ENCODE data around the gene RAB10. TPM values are rescaled to one million over a fixed set of nuclear protein-coding genes. Genes with fewer than 3 reads are reported as not detected.

The RAB10 gene
- total RNA-seq, 2 experiments from 2014 or later: 13.5 to 13.8 TPM

DNA sequence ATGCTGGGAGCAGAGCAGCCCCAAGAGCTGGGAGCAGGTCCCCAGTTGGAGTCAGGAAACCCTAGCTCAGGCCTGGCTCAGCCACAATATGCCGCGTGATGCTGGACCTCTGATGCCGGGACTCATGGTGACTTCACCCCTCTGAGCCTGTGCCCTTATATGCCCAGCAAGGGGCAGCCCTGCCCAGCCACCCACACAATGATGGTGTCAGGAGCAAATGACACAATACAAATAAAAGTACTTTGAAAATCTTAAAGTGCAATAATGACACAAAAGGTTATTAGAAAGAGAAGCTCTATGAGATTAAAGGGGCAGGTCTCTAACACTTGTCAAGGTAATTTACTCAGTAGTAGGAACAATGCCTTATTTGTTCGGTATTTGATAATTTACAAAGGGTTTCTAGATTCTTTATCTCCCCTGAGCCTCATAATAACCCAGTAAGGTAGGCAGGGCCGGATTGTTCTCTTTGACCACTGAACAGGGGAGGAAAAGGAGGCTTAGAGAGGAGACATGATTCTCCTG lies 33.3 kb upstream of the RAB10 start:
- Mint-ChIP-seq H3K36me3 (ENCODE audit: low read depth) (no peaks in the 10 kb centered on the region), H3K27ac (no peak overlapping the region), H3K4me3 (no peak overlapping the region), H3K9me3 (no peaks in the 10 kb centered on the region), H3K27me3 (no peaks in the 10 kb centered on the region), H3K4me1 (ENCODE audit: low read depth) (no peaks in the 10 kb centered on the region)
- ChIA-PET CTCF (no interaction called here), POLR2A (no interaction called here)
- Histone ChIP-seq H3K36me3 (ENCODE audit: insufficient read depth, low read length) (no peaks in the 10 kb centered on the region), H3K27me3 (ENCODE audit: control insufficient read depth in 1 of 2, insufficient read depth in 2 of 2, low read length in 2 of 2) (no peaks in the 10 kb centered on the region), H3K4me3 (ENCODE audit: low read length) (no peak overlapping the region), H3K27ac (ENCODE audit: low read depth in 1 of 2, low read length in 2 of 2) (no peak overlapping the region), H3K4me1 (ENCODE audit: insufficient read depth, low read length) (no peaks in the 10 kb centered on the region), H3K9me3 (ENCODE audit: control insufficient read depth in 1 of 2, insufficient read depth in 1 of 2, low read length in 2 of 2) (no peaks in the 10 kb centered on the region)
- DNase-seq (peak in 1 of 14 experiments; percentile 41), ATAC-seq (ENCODE audit: poor library complexity) (no peak)
- no peak for TF ChIP-seq CTCF (IDR thresholded peaks at IDR 0.05)
- intact Hi-C loops (cut with DNase I, micrococcal nuclease): no loop called here

DNA sequence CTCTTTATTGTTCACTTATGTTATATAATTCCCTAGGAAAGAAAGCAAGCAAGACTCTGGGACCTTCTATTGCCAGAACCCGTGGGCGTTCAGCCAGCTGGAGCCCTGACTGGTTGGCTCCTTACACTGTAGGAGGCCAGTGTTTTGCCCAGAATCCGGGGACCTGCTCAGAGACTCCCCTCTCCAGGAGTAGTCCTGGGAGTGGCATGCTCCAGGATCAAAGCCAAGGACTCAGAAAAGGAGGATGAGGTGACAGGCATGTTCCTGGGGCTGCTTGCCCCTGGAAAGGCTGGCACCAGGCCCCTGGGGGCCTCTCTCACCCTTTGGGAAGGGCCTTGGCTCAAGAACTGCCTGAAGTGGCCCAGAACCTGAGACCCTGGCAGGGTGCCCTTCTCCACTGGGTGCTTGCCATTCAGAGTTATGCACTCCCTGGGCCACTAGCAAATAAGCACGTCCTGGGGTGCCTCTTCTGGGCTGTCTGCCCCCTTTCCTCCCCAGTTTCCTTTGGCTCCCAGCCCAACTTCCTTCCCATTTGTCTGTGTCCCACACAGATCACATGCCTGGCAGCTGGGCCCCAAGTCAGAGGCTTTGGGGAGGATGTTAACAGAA lies 32.0 kb upstream of the RAB10 start:
- no peak for TF ChIP-seq CTCF (IDR thresholded peaks at IDR 0.05)
- Histone ChIP-seq H3K27me3 (ENCODE audit: control insufficient read depth in 1 of 2, insufficient read depth in 2 of 2, low read length in 2 of 2) (no peaks in the 10 kb centered on the region), H3K4me3 (ENCODE audit: low read length) (no peak overlapping the region), H3K4me1 (ENCODE audit: insufficient read depth, low read length) (no peaks in the 10 kb centered on the region), H3K27ac (ENCODE audit: low read depth in 1 of 2, low read length in 2 of 2) (no peak overlapping the region), H3K9me3 (ENCODE audit: control insufficient read depth in 1 of 2, insufficient read depth in 1 of 2, low read length in 2 of 2) (no peaks in the 10 kb centered on the region), H3K36me3 (ENCODE audit: insufficient read depth, low read length) (no peaks in the 10 kb centered on the region)
- intact Hi-C loops (cut with DNase I, micrococcal nuclease): no loop called here
- ATAC-seq (ENCODE audit: poor library complexity) (no peak), DNase-seq (no peak)
- no peaks in the 10 kb centered on the region for H3K4me1 Mint-ChIP-seq (ENCODE audit: low read depth)
- H3K4me3 Mint-ChIP-seq: no peak overlapping the region
- no peak overlapping the region for H3K27ac Mint-ChIP-seq
- POLR2A ChIA-PET: no interaction called here
- CTCF ChIA-PET: no interaction called here
- no peaks in the 10 kb centered on the region for H3K27me3 Mint-ChIP-seq
- H3K9me3 Mint-ChIP-seq: no peaks in the 10 kb centered on the region
- H3K36me3 Mint-ChIP-seq (ENCODE audit: low read depth): no peaks in the 10 kb centered on the region

DNA sequence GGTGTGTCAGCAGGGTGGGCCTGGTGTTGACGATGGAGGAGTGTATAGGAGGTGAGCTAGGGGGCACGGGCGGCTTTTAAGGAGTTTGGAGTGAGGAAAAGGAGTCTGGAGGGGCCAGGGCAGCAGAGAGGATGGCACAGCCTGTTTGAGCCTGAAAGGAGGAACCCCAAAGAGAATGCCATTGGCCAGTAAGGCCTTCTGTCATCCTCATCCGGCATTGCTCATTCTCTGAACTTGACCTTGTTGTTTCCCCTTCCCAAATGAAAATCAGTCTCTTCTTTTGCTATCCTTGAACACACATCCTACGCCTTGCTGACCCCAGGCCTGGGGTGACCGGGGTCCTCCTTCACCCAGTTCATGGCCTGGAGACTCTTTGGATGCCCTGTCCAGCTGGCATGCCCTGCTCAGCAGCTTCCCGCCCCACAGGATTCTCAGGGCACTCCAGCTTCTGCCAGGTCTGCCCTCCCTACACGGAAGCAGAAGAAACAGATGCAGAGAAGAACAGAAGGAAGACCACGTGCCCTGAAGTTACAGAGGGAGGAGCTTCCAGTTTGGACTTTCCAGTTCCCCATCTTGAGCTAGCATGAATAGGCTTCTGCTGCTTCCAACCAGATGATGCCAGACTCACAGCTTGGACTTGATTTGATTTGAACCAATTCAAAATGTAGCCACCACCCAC lies 31.1 kb upstream of the RAB10 start:
- Mint-ChIP-seq H3K27ac (no peak overlapping the region), H3K27me3 (no peaks in the 10 kb centered on the region), H3K4me3 (no peak overlapping the region), H3K36me3 (ENCODE audit: low read depth) (no peaks in the 10 kb centered on the region), H3K4me1 (ENCODE audit: low read depth) (no peaks in the 10 kb centered on the region), H3K9me3 (no peaks in the 10 kb centered on the region)
- H3K27me3 ChIP-seq (ENCODE audit: control insufficient read depth in 1 of 2, insufficient read depth in 2 of 2, low read length in 2 of 2): no peaks in the 10 kb centered on the region
- no peak overlapping the region for H3K4me3 ChIP-seq (ENCODE audit: low read length)
- no peak for ATAC-seq (ENCODE audit: poor library complexity)
- POLR2A ChIA-PET: no interaction called here
- DNase-seq: peak in 3 of 14 experiments; percentile 8 to 63 (median 54)
- H3K4me1 ChIP-seq (ENCODE audit: insufficient read depth, low read length): no peaks in the 10 kb centered on the region
- no peak for TF ChIP-seq CTCF (IDR thresholded peaks at IDR 0.05)
- H3K9me3 ChIP-seq (ENCODE audit: control insufficient read depth in 1 of 2, insufficient read depth in 1 of 2, low read length in 2 of 2): no peaks in the 10 kb centered on the region
- CTCF ChIA-PET: no interaction called here
- no peak overlapping the region for H3K27ac ChIP-seq (ENCODE audit: low read depth in 1 of 2, low read length in 2 of 2)
- intact Hi-C loops (cut with DNase I, micrococcal nuclease): no loop called here
- H3K36me3 ChIP-seq (ENCODE audit: insufficient read depth, low read length): no peaks in the 10 kb centered on the region
